Keratinocyte (primary cell): ENCODE results near the gene FOXP2. TPM values are rescaled to one million over a fixed set of nuclear protein-coding genes. Genes with fewer than 3 reads are reported as not detected.

ENCODE experiments used
- DNase-seq: peaks from one replicate; pipeline ENCODE4 v3.0.0-alpha.2; 2011; ENCODE audit warnings: low read depth, missing footprints, low spot score
- FAIRE-seq: peaks from 2 replicates; lab custom pipeline; 2011; peaks lifted over from hg19 to GRCh38; lab: Jason Lieb, UNC
- H2AFZ ChIP-seq: 2 replicates; pipeline ENCODE4 v1.6.0; 2012; ENCODE audit warnings: low read length, control low read depth, inconsistent platforms; ENCODE audit not compliant: control insufficient read depth
- H3K27ac ChIP-seq: 2 replicates; pipeline ENCODE4 v1.5.1; 2011; ENCODE audit warnings: low read length; ENCODE audit not compliant: control insufficient read depth, insufficient read depth
- H3K27me3 ChIP-seq: 3 replicates; pipeline ENCODE4 v1.6.0; 2011; ENCODE audit warnings: low read length; ENCODE audit not compliant: control insufficient read depth, insufficient read depth; ENCODE audit errors: extremely low read depth
- H3K36me3 ChIP-seq, 2 experiments: 2 replicates in 1 of 2; 3 replicates in 1 of 2; pipeline ENCODE4 v1.5.1; 2011; ENCODE audit warnings: low read length in 2 of 2, mild to moderate bottlenecking in 1 of 2; ENCODE audit not compliant: control insufficient read depth in 2 of 2, insufficient read depth in 2 of 2; ENCODE audit errors: extremely low read depth in 1 of 2
- H3K4me1 ChIP-seq: 3 replicates; pipeline ENCODE4 v1.5.1; 2011; ENCODE audit warnings: low read length; ENCODE audit not compliant: control insufficient read depth, insufficient read depth; ENCODE audit errors: extremely low read depth
- H3K4me2 ChIP-seq: 3 replicates; pipeline ENCODE4 v1.6.0; 2011; ENCODE audit warnings: low read depth, low read length; ENCODE audit not compliant: control insufficient read depth, insufficient read depth; ENCODE audit errors: extremely low read depth
- H3K4me3 ChIP-seq, 3 experiments: fragments of 200-600 bp in 1 of 3; sonication (generic) in 1 of 3; 2 replicates in 2 of 3; 3 replicates in 1 of 3; pipeline ENCODE4 v1.5.1; 2011 to 2016; ENCODE audit warnings: low read length in 3 of 3, mild to moderate bottlenecking in 3 of 3, control low read depth in 2 of 3, inconsistent platforms in 1 of 3, low read depth in 1 of 3, mixed read lengths in 1 of 3, mixed run types in 1 of 3, moderate library complexity in 1 of 3; ENCODE audit not compliant: control insufficient read depth in 2 of 3, insufficient read depth in 2 of 3; ENCODE audit errors: extremely low read depth in 1 of 3
- H3K79me2 ChIP-seq: 2 replicates; pipeline ENCODE4 v1.6.0; 2012; ENCODE audit warnings: low read length; ENCODE audit not compliant: control insufficient read depth, insufficient read depth
- H3K9ac ChIP-seq: 3 replicates; pipeline ENCODE4 v1.6.0; 2011; ENCODE audit warnings: low read length; ENCODE audit not compliant: control insufficient read depth, insufficient read depth; ENCODE audit errors: extremely low read depth
- H3K9me1 ChIP-seq: 3 replicates; pipeline ENCODE4 v1.6.0; 2011; ENCODE audit warnings: low read length; ENCODE audit not compliant: control insufficient read depth, insufficient read depth; ENCODE audit errors: extremely low read depth
- H3K9me3 ChIP-seq: 2 replicates; pipeline ENCODE4 v1.5.1; 2012; ENCODE audit warnings: low read depth, low read length; ENCODE audit not compliant: control insufficient read depth
- H4K20me1 ChIP-seq: 3 replicates; pipeline ENCODE4 v1.6.0; 2011; ENCODE audit warnings: low read length; ENCODE audit not compliant: control insufficient read depth, insufficient read depth; ENCODE audit errors: extremely low read depth
- EZH2 ChIP-seq: IDR thresholded peaks from one replicate; pipeline ENCODE4 v1.6.1; 2012; ENCODE audit warnings: inconsistent platforms, mild to moderate bottlenecking, low read length, moderate library complexity
- dilution Hi-C: fragments of 300-500 bp; cut with MboI; formaldehyde crosslinking; loops from one replicate; pipeline ENCODE4 v1.7.0; 2020; ENCODE audit warnings: low sequenced_read_pairs; ENCODE audit not compliant: extremely low pct_ligation_motif_present
- polyA plus RNA-seq, 5 experiments: library from polyadenylated mRNA; depleted of rRNA in 3 of 5; stranded (reverse) in 3 of 5; stranded (forward) in 1 of 5; unstranded in 1 of 5; fragments of >200 nt; gene quantifications; 1 replicate in 1 of 5; 2 replicates in 3 of 5; 3 replicates in 1 of 5; pipeline versions ENCODE4 v1.2.1 to v1.2.3, GENCODE V29; 2011 to 2012; ENCODE audit warnings: missing spikeins in 2 of 5, low read depth in 1 of 5, low replicate concordance in 1 of 5
- TF ChIP-seq, protein P1 (sequence below), 3 experiments: IDR thresholded peaks in 1 of 3; conservative IDR thresholded peaks in 1 of 3; optimal IDR thresholded peaks in 1 of 3; 2 replicates in 2 of 3; 3 replicates in 1 of 3; pipeline versions ENCODE3 to v1.5.1; 2011; ENCODE audit warnings: low read length in 3 of 3, mild to moderate bottlenecking in 3 of 3, moderate library complexity in 2 of 3, control low read depth in 1 of 3, inconsistent platforms in 1 of 3; ENCODE audit not compliant: insufficient read depth in 2 of 3; ENCODE audit errors: extremely low read depth in 1 of 3

FOXP2 gene
- polyA plus RNA-seq, 1 donor (not counting 4 experiments of a cell fraction or from before 2014, with no cell fraction given), result 0.98 TPM

DNA sequence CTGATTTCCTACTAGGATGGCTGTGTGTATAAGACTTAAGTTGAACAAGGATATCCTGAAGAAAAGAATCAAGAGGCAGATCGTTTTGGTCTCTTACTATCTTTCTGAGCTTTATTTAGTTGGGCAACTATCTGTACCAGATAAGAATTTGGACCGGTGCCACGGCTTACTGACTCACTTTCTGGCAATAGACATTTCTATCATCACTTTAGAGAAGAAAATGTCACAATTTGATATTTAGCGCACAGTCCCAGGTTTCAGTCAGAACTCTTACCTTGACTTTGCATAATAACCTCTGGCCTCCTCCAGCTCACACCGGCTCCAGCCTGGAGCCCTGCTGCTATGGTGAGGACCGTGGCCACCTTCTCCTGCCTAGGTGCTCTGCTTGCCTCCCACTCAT is 289.1 kb downstream of the FOXP2 start:
- Histone ChIP-seq H3K9me3 (no peaks in the 10 kb centered on the region), H3K4me2 (no peak overlapping the region), H3K27ac (no peak overlapping the region), H3K4me3 (no peak overlapping the region), H3K9ac (no peak overlapping the region), H3K27me3 (no peaks in the 10 kb centered on the region), H2AFZ (no peak overlapping the region), H4K20me1 (no peaks in the 10 kb centered on the region), H3K36me3 (no peaks in the 10 kb centered on the region), H3K79me2 (no peaks in the 10 kb centered on the region), H3K4me1 (no peaks in the 10 kb centered on the region), H3K9me1 (no peaks in the 10 kb centered on the region)
- dilution Hi-C loops, result no loop called here
- TF ChIP-seq, protein P1, sequence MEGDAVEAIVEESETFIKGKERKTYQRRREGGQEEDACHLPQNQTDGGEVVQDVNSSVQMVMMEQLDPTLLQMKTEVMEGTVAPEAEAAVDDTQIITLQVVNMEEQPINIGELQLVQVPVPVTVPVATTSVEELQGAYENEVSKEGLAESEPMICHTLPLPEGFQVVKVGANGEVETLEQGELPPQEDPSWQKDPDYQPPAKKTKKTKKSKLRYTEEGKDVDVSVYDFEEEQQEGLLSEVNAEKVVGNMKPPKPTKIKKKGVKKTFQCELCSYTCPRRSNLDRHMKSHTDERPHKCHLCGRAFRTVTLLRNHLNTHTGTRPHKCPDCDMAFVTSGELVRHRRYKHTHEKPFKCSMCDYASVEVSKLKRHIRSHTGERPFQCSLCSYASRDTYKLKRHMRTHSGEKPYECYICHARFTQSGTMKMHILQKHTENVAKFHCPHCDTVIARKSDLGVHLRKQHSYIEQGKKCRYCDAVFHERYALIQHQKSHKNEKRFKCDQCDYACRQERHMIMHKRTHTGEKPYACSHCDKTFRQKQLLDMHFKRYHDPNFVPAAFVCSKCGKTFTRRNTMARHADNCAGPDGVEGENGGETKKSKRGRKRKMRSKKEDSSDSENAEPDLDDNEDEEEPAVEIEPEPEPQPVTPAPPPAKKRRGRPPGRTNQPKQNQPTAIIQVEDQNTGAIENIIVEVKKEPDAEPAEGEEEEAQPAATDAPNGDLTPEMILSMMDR (optimal IDR thresholded peaks at IDR 0.05 in 1 of 3, IDR thresholded peaks at IDR 0.05 in 1 of 3, conservative IDR thresholded peaks at IDR 0.05 in 1 of 3; ENCODE audit: extremely low read depth in 1 of 3, insufficient read depth in 2 of 3, low read length in 3 of 3), result no peak
- no peak for TF ChIP-seq EZH2
- FAIRE-seq, result peak; percentile 55
- no peak for DNase-seq

DNA sequence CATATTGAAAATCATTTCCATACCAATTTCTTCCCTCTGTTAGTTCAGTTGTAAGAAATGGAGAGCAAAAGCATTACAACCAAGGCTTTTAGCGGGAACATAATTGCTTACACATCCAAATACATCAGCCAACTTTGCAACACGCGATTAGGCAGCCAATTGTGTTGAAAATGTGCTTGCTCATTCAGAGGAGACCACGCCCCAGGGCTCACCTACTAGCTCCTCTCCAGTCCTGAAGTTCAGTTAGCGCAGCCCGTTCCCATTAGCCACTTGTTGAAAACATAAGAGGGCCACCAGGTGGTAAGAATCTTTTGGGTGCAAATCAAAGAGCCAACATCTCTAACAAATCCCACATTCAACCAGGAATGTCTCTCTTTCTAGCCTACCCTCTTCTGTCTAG is 294.0 kb downstream of the FOXP2 start:
- Histone ChIP-seq H3K79me2 (no peaks in the 10 kb centered on the region), H3K9me1 (no peaks in the 10 kb centered on the region), H3K9me3 (no peaks in the 10 kb centered on the region), H3K4me1 (no peaks in the 10 kb centered on the region), H3K36me3 (no peaks in the 10 kb centered on the region), H3K27me3 (no peaks in the 10 kb centered on the region), H2AFZ (no peak overlapping the region), H4K20me1 (no peaks in the 10 kb centered on the region), H3K9ac (no peak overlapping the region), H3K4me3 (no peak overlapping the region), H3K27ac (no peak overlapping the region), H3K4me2 (no peak overlapping the region)
- no peak for TF ChIP-seq EZH2
- TF ChIP-seq, protein P1 (optimal IDR thresholded peaks at IDR 0.05 in 1 of 3, IDR thresholded peaks at IDR 0.05 in 1 of 3, conservative IDR thresholded peaks at IDR 0.05 in 1 of 3; ENCODE audit: extremely low read depth in 1 of 3, insufficient read depth in 2 of 3, low read length in 3 of 3), result no peak
- dilution Hi-C loops, result no loop called here
- no peak for DNase-seq
- FAIRE-seq, result no peak
